Astrocyte (in vitro differentiated cells and primary cell): ENCODE data around the gene CDC37. TPM values are rescaled to one million over a fixed set of nuclear protein-coding genes. Genes with fewer than 3 reads are reported as not detected.

Source experiments
- DNase-seq: peaks from one replicate; pipeline ENCODE4 v3.0.0-alpha.2; 2010; ENCODE audit warnings: low read depth
- FAIRE-seq: peaks from 2 replicates; lab custom pipeline; 2011; peaks lifted over from hg19 to GRCh38; lab: Jason Lieb, UNC
- H2AFZ ChIP-seq: 2 replicates; pipeline ENCODE4 v1.6.0; 2012; ENCODE audit warnings: low read depth, low read length, inconsistent platforms
- H3K27ac ChIP-seq: 2 replicates; pipeline ENCODE4 v1.5.1; 2011; ENCODE audit warnings: low read depth, low read length, inconsistent platforms
- H3K27me3 ChIP-seq: 2 replicates; pipeline ENCODE4 v1.6.0; 2011; ENCODE audit warnings: low read length, inconsistent platforms; ENCODE audit not compliant: insufficient read depth
- H3K36me3 ChIP-seq: 2 replicates; pipeline ENCODE4 v1.5.1; 2011; ENCODE audit warnings: low read length, inconsistent platforms; ENCODE audit not compliant: insufficient read depth
- H3K4me1 ChIP-seq: 2 replicates; pipeline ENCODE4 v1.5.1; 2011; ENCODE audit warnings: low read length, inconsistent platforms; ENCODE audit not compliant: insufficient read depth
- H3K4me2 ChIP-seq: 2 replicates; pipeline ENCODE4 v1.6.0; 2012; ENCODE audit warnings: low read length, inconsistent platforms
- H3K4me3 ChIP-seq: 2 replicates; pipeline ENCODE4 v1.5.1; 2011; ENCODE audit warnings: low read depth, mild to moderate bottlenecking, low read length, inconsistent platforms; ENCODE audit not compliant: insufficient read depth
- H3K79me2 ChIP-seq: 2 replicates; pipeline ENCODE4 v1.6.0; 2012; ENCODE audit warnings: mild to moderate bottlenecking, low read length, inconsistent platforms; ENCODE audit not compliant: insufficient read depth
- H3K9ac ChIP-seq: 2 replicates; pipeline ENCODE4 v1.6.0; 2012; ENCODE audit warnings: mild to moderate bottlenecking, low read length, inconsistent platforms
- H3K9me3 ChIP-seq: 2 replicates; pipeline ENCODE4 v1.5.1; 2012; ENCODE audit warnings: low read depth, mild to moderate bottlenecking, low read length, inconsistent platforms; ENCODE audit not compliant: insufficient read depth
- H4K20me1 ChIP-seq: 2 replicates; pipeline ENCODE4 v1.6.0; 2012; ENCODE audit warnings: low read length, inconsistent platforms; ENCODE audit not compliant: insufficient read depth
- H3K27ac Mint-ChIP-seq: one replicate; pipeline ENCODE4 v1.8.0; 2021; ENCODE audit warnings: mild to moderate bottlenecking, mixed read lengths; ENCODE audit not compliant: unreplicated experiment
- H3K27me3 Mint-ChIP-seq: one replicate; pipeline ENCODE4 v1.8.0; 2021; ENCODE audit warnings: low read depth, mixed read lengths; ENCODE audit not compliant: unreplicated experiment
- H3K36me3 Mint-ChIP-seq: one replicate; pipeline ENCODE4 v1.8.0; 2021; ENCODE audit warnings: low read depth, mixed read lengths; ENCODE audit not compliant: unreplicated experiment
- H3K4me1 Mint-ChIP-seq: one replicate; pipeline ENCODE4 v1.8.0; 2021; ENCODE audit warnings: low read depth, mixed read lengths; ENCODE audit not compliant: unreplicated experiment
- H3K4me3 Mint-ChIP-seq: one replicate; pipeline ENCODE4 v1.8.0; 2021; ENCODE audit warnings: mild to moderate bottlenecking, moderate library complexity, mixed read lengths; ENCODE audit not compliant: unreplicated experiment
- H3K9me3 Mint-ChIP-seq: one replicate; pipeline ENCODE4 v1.8.0; 2021; ENCODE audit warnings: mild to moderate bottlenecking, mixed read lengths; ENCODE audit not compliant: unreplicated experiment
- EZH2 ChIP-seq: IDR thresholded peaks from 2 replicates; pipeline ENCODE4 v1.6.1; 2012; ENCODE audit warnings: mild to moderate bottlenecking, low read length, inconsistent platforms; ENCODE audit not compliant: insufficient read depth
- microRNA-seq: library from miRNA; unstranded; fragments of <30 nt; microRNA quantifications from one replicate; pipeline ENCODE4 v1.2.0, GENCODE V29; 2020
- total RNA-seq: library from RNA; stranded (reverse); gene quantifications from 2 replicates; pipeline ENCODE4 v1.2.1, GENCODE V29; 2021
- TF ChIP-seq, protein P1 (sequence below): IDR thresholded peaks from 2 replicates; pipeline ENCODE4 v1.5.1; 2011; ENCODE audit warnings: low read depth, mild to moderate bottlenecking, inconsistent platforms, low read length, moderate library complexity; ENCODE audit not compliant: insufficient read depth

Gene CDC37
- total RNA-seq, 1 donor from 2014 or later: 240 TPM

GRCh38 chr19:10343495-10343894 is 59.8 kb downstream of the CDC37 start:
- Histone ChIP-seq H3K4me3 (no peak overlapping the region), H3K36me3 (no peaks in the 10 kb centered on the region), H4K20me1 (no peaks in the 10 kb centered on the region), H3K4me1 (peaks cover 3% of the 10 kb centered on the region), H3K9ac (no peak overlapping the region), H3K27ac (no peak overlapping the region), H3K9me3 (no peaks in the 10 kb centered on the region), H3K27me3 (no peaks in the 10 kb centered on the region), H3K4me2 (no peak overlapping the region), H2AFZ (no peak overlapping the region), H3K79me2 (no peaks in the 10 kb centered on the region)
- Mint-ChIP-seq H3K4me3 (no peak overlapping the region), H3K9me3 (no peaks in the 10 kb centered on the region), H3K27ac (no peak overlapping the region), H3K36me3 (no peaks in the 10 kb centered on the region), H3K4me1 (no peaks in the 10 kb centered on the region), H3K27me3 (peaks cover 9% of the 10 kb centered on the region)
- TF ChIP-seq, protein P1, sequence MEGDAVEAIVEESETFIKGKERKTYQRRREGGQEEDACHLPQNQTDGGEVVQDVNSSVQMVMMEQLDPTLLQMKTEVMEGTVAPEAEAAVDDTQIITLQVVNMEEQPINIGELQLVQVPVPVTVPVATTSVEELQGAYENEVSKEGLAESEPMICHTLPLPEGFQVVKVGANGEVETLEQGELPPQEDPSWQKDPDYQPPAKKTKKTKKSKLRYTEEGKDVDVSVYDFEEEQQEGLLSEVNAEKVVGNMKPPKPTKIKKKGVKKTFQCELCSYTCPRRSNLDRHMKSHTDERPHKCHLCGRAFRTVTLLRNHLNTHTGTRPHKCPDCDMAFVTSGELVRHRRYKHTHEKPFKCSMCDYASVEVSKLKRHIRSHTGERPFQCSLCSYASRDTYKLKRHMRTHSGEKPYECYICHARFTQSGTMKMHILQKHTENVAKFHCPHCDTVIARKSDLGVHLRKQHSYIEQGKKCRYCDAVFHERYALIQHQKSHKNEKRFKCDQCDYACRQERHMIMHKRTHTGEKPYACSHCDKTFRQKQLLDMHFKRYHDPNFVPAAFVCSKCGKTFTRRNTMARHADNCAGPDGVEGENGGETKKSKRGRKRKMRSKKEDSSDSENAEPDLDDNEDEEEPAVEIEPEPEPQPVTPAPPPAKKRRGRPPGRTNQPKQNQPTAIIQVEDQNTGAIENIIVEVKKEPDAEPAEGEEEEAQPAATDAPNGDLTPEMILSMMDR: no peak
- no peak for TF ChIP-seq EZH2
- FAIRE-seq (no peak), DNase-seq (no peak)

Small RNA genes within 50 kb of the gene (microRNA-seq; reads per million reads assigned to microRNA genes)
- gene MIR1181: 0.82 reads per million

Other genes starting within 250 kb of the CDC37 start
- gene DNMT1, start 208.6 kb downstream of the CDC37 start, total RNA-seq: 42.6 and 50.6 TPM in 2 replicates
- gene S1PR2, start 172.2 kb downstream of the CDC37 start, total RNA-seq: 15.7 and 16.8 TPM in 2 replicates
- 57.8 and 60.3 TPM in 2 replicates for gene MRPL4, start 151.3 kb downstream of the CDC37 start, total RNA-seq
- 9.3 and 11.0 TPM in 2 replicates for gene ICAM1, start 132.4 kb downstream of the CDC37 start, total RNA-seq
- 0.20 TPM in 1 of 2 replicates, not detected in the other for gene ICAM4, start 116.6 kb downstream of the CDC37 start, total RNA-seq
- gene ICAM5, start 113.6 kb downstream of the CDC37 start, total RNA-seq: 0.07 and 0.31 TPM in 2 replicates
- 2.5 and 3.4 TPM in 2 replicates for gene ZGLP1, start 93.7 kb downstream of the CDC37 start, total RNA-seq
- gene FDX2, start 87.5 kb downstream of the CDC37 start, total RNA-seq: 18.6 and 24.4 TPM in 2 replicates
- 27.5 and 29.6 TPM in 2 replicates for gene RAVER1, start 70.0 kb downstream of the CDC37 start, total RNA-seq
- 10.9 and 12.4 TPM in 2 replicates for gene ICAM3, start 63.9 kb downstream of the CDC37 start, total RNA-seq
- 76.5 and 82.7 TPM in 2 replicates for gene TYK2, start 23.0 kb downstream of the CDC37 start, total RNA-seq
- 3.2 and 3.8 TPM in 2 replicates for gene PDE4A, start 17.0 kb upstream of the CDC37 start, total RNA-seq
- gene KEAP1, start 99.8 kb upstream of the CDC37 start, total RNA-seq: 43.6 and 49.4 TPM in 2 replicates
- 1.00 and 1.1 TPM in 2 replicates for gene S1PR5, start 113.9 kb upstream of the CDC37 start, total RNA-seq
- 23.5 and 24.8 TPM in 2 replicates for gene ATG4D, start 140.4 kb upstream of the CDC37 start, total RNA-seq
- 14.1 and 15.9 TPM in 2 replicates for gene KRI1, start 162.5 kb upstream of the CDC37 start, total RNA-seq
- gene CDKN2D, start 165.4 kb upstream of the CDC37 start, total RNA-seq: 5.4 and 6.1 TPM in 2 replicates
- gene AP1M2, start 183.8 kb upstream of the CDC37 start, total RNA-seq: 1.7 and 4.5 TPM in 2 replicates
- 91.6 and 94.5 TPM in 2 replicates for gene SLC44A2, start 222.0 kb upstream of the CDC37 start, total RNA-seq